Activated CD4-positive, CD25-positive, alpha-beta regulatory T cell treated with anti-CD3 and anti-CD28 coated beads, Interleukin-2, amount 50 U/mL, for 24 hours (primary cell): ENCODE results near the gene ADGRF5.
"Not testable (repeated sequence)": the region's sequence is repeated elsewhere in the genome, so short reads cannot be mapped to it uniquely, and the experiment has no call there.

Source experiments
- ATAC-seq, 2 donors: fragments of 150-1000 bp; cut with Tn5 transposase; one replicate each; pipeline ENCODE4 v1.10.0; 2021; ENCODE audit warnings: mild to moderate bottlenecking in 1 of 2, moderate library complexity in 1 of 2

Gene ADGRF5

GRCh38 chr6:46893648-46894047, 28.1 kb downstream of the ADGRF5 start:
- ATAC-seq = no peak

- ATAC-seq = no peak
These were observed 30.4 kb downstream of the ADGRF5 start for GRCh38 chr6:46891252-46891795.

- no peak for ATAC-seq
These were observed 33.2 kb downstream of the ADGRF5 start for GRCh38 chr6:46888578-46888977.

- no peak for ATAC-seq
These were observed 33.7 kb downstream of the ADGRF5 start for GRCh38 chr6:46888031-46888430.

DNA sequence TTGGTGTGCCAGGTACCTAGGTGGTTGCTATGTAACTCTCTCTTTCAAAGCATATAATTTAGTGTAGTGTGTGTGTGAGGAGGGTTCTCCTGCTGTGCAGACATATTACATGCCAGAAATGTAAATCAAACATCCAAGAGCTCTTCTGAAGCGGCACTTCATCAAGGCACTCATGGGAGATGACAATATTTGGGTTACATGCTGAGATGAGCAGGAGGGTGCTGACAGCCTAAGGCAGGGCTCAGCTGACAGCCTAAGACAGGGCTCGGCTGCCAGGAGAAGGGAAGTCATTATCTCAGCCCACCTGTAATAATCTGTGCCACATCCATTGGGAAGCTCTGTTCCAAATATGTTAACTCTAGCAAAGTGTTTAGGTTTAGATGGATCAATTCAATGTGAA, 39.1 kb downstream of the ADGRF5 start:
- ATAC-seq = no peak

- ATAC-seq = no peak
These were observed 42.7 kb downstream of the ADGRF5 start for GRCh38 chr6:46879003-46879402.

- no peak for ATAC-seq
These were observed 45.6 kb downstream of the ADGRF5 start for GRCh38 chr6:46876126-46876525.

- no peak for ATAC-seq
These were observed 54.3 kb downstream of the ADGRF5 start for GRCh38 chr6:46867411-46867810.

DNA sequence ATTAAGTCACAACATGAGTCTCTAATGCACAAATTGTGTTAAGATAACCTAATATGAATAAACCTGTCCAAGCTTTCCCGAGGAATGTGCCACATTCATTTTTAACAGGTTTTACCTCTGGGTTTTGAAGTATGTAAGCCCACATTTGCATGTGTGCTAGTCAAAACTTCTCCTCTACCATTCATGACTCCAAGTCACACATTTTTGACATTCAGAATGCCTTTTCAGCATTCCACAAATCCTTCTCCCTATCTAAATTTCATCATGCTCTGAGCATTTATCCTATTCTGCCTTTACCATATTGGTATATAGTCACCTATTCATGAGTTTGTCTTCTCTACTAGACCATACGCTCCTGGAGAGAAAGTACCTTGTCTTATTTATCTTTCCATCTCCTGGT, 56.5 kb downstream of the ADGRF5 start:
- no peak for ATAC-seq

DNA sequence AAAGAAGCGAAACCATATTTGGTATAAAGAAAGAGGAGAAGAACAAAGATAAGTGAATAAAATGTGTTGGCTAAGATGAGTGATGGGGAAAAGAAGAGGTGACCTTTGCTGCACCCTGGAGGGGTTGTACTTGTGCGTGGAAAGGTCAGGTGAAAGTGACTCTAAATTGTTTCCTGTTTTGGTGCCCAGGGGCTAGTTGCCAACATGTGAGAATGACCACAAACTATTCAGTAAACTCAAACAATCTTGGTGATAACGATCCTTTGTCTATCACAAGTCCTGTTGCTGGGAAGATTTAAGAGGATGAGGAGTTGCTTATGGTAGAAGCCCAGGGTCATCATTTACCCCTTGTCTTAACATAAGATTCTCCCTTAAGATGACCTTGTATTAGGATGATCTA, 57.9 kb downstream of the ADGRF5 start:
- ATAC-seq = no peak

DNA sequence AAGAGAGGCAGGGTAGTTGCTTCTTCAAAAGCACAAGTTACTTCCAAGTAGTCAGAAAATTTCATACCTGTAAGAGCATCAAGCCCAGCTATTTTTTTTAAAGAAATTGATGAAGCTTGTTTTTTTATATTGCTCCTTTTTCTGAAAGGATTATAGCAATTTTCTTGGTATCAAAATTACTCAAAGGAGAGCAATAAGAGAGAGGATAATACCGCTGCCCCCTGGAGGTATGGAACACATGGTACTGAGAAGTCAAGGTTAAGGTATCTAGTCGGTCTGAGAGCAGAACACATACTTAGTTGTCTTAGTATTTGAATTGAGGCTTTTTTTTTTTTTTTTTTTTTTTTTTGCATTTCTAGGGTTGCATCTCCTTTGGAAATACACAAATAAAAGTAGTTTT, 59.4 kb downstream of the ADGRF5 start:
- ATAC-seq = no peak

DNA sequence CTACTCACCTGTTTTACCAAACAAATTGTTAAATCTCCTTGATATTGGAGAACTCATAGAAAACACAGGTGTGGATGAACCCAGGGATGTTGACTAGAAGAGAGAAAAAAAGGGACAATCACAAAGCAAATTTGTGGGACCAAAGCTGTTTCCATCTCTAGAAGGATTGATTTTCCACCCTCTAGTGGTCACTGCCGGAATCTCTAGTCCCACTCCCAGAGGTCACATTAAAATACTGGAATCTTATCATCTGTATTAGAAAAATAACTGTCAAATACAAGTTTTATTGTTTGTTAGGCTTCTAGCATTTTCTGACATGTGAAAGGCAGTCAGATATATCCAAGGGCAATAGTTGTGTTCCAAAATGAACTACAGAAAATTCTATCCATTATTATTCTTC, 65.8 kb downstream of the ADGRF5 start:
- not testable (repeated sequence) for ATAC-seq

GRCh38 chr6:46851576-46851975, 70.2 kb downstream of the ADGRF5 start:
- not testable (repeated sequence) for ATAC-seq

GRCh38 chr6:46850792-46851191, 70.9 kb downstream of the ADGRF5 start:
- no peak for ATAC-seq

DNA sequence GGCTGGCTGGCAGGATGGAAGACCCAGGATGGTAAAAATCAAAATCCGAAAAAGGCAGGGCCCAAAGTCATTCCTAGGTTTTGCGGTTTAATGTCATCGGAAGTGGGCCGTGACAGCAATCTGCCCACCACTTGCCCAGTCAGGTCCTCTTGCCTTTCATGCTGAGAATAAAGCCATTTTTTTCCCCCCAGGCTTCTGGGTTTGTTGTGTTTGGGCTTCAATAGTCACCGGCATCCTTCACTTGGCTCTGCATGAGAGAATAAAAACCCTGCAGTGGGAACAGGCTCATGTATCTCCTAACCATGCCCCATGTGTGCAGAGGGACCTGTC, 72.4 kb downstream of the ADGRF5 start:
- ATAC-seq = no peak

- peak; percentile 33 to 53 for ATAC-seq
These were observed 72.9 kb downstream of the ADGRF5 start for GRCh38 chr6:46848684-46849360.

DNA sequence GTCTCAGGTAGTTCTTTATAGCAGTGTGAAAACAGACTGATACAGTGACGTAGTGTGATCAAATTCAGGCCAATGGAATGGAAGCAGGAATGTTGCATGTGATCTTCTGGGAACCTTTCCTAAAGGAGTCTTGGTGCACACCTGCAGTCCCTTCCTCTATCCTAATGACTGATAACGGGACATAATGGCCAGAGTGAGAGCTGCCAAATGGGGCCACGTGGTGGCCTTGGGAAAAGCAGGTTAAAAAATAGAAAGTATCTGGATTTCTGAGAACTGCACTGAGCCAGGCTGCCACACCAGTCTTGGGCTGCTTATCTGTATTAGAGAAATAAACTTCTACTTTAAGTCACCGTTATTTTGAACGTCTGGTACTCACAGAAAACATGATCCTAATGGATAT, 76.6 kb downstream of the ADGRF5 start:
- no peak for ATAC-seq

DNA sequence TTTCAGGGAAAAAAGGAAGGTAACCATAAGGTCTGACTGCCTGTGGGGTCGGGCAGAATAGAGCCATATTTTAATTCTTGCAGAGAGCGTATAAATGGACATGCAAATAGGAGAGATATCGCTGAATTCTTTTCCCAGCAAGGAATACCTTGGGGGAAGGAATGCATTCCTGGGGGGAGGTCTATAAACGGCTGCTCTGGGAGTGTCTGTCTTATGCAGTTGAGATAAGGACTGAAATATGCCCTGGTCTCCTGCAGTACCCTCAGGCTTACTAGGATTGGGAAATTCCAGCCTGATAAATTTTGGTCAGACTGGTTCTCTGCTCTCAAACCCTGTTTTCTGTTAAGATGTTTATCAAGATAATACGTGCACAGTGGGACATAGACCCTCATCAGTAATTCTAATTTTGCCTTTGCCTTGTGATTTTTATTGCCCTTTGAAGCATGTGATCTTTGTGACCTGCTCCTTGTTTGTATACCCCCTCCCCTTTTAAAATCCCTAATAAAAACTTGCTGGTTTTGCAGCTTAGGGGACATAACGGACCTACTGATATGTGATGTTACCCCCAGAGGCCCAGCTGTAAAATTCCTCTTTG, 79.4 kb downstream of the ADGRF5 start:
- not testable (repeated sequence) for ATAC-seq

DNA sequence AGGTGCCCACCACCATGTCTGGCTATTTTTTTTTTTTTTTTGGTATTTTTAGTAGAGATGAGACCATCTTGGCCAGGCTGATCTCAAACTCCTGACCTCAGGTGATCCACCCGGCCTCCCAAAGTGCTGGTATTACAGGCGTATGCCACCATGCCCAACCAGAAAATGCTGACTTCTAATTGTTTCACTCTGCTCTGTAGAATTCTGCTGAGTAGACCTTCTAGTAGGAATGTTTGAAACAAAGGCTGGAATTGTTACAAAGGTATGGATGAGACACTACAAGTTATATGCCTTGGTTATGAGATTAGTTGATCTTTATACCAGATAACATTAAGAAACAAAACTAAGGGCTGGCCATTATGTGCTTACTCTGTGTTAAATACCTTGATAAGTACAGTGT, 83.7 kb downstream of the ADGRF5 start:
- ATAC-seq = no peak

GRCh38 chr6:46834991-46835390, 86.7 kb downstream of the ADGRF5 start:
- ATAC-seq = not testable (repeated sequence)

DNA sequence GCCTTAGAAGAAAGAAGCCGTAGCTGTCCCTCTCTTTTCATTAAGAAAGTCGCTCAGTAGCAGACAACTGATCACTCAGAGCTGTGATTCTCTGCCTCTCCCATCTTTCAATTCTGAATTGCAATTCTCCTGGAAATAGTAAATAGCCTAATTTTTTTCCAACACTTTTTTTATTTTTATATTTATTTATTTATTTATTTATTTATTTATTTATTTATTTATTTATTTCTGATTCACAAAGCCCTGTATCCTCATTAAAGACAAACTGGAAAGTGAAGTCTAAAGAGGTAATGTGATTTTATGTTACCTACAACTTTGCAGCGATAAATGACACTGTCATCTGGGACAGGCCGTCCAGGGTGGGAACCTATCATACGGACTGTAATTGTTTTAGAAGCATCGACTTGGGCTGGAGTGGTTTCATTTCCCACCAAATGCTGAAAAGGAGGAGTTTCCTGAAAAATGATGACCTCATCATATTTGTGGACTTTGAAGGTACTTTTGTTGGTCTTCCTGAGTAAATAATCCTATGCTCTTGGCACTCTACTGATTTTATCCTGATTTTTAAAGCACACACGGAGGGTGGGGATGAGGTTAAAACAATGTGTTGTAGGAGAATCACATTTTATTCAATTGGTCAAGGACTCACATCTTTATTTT, 87.4 kb downstream of the ADGRF5 start:
- ATAC-seq = not testable (repeated sequence)

GRCh38 chr6:46832816-46833215, 88.9 kb downstream of the ADGRF5 start:
- no peak for ATAC-seq

DNA sequence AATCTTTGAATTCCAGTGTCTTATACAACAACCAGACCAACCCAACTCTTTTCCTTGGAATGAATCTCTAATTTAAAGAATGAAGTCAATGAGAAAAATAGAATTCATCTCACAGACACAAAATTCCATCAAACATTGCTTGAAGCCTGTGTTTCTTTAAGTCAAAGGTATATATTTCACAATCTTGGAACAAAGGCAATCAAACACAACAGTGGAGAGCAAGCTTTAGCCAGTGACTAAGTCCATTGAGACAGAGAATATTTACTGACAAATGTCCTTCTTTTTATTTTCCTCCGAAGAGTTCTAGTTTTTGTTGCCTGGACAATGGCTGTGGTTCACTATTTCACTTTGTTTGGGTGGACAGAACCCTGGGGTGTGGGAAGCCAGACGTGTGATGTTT, 92.8 kb downstream of the ADGRF5 start:
- no peak for ATAC-seq

DNA sequence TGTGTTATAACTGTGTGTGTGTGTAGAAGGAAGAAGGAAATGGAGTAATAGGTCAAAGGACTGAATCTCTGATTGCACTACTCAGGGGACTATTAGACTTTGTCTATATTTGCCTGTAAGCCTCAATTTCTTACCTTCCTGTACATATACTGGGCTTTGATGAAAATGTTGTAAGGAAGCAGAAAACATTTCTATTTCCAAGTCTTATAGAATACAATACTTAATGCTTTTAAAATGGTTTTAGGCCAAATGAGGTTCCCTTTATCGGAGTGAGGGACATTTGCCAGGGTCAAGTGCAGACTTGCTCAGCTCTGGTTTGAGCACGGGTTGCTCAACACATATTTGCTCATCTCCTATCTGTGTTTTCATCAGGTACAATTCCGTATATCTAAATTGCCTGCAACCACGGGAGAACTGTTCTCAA, 100.3 kb downstream of the ADGRF5 start:
- no peak for ATAC-seq
